IMR-90 (cell line): ENCODE results near the gene AMBP. TPM values are rescaled to one million over a fixed set of nuclear protein-coding genes. Genes with fewer than 3 reads are reported as not detected.

Source experiments
- ATAC-seq: fragments of 200-7000 bp; cut with Tn5 transposase; 2 replicates; pipeline ENCODE4 v1.9.1; 2020; ENCODE audit warnings: low read depth, mild to moderate bottlenecking, moderate library complexity
- BruUV-seq: library from RNA; stranded (reverse); fragments of 400-500 nt; replicated peaks from 2 replicates; lab custom pipeline; 2021; lab: Mats Ljungman, UMichigan
- CTCF ChIA-PET: fragments of 300-600 bp; formaldehyde crosslinking; extraction: SDS; loops from one replicate; lab custom pipeline; 2021; ENCODE audit warnings: antibody characterized with exemption; lab: Yijun Ruan, JAX
- POLR2A ChIA-PET: fragments of 300-600 bp; sonication (Branson Sonifier 250); formaldehyde crosslinking; loops from one replicate; lab custom pipeline; 2022; ENCODE audit warnings: antibody characterized with exemption; ENCODE audit not compliant: unreplicated experiment; lab: Charles Lee
- DNase-seq: peaks from one replicate; pipeline ENCODE4 v3.0.0; 2013
- H2AFZ ChIP-seq: replicated peaks from 2 replicates; pipeline ENCODE3; 2013; ENCODE audit warnings: low read length, mild to moderate bottlenecking; ENCODE audit not compliant: poor library complexity
- H2AK5ac ChIP-seq: 2 replicates; pipeline ENCODE4 v1.6.1; 2013; ENCODE audit warnings: low read depth, low read length, inconsistent platforms
- H2AK9ac ChIP-seq: replicated peaks from 2 replicates; pipeline ENCODE3; 2013; ENCODE audit warnings: mild to moderate bottlenecking, low read depth, low read length, moderate library complexity; ENCODE audit not compliant: poor library complexity
- H2BK120ac ChIP-seq: 2 replicates; pipeline ENCODE4 v1.6.1; 2013; ENCODE audit warnings: low read depth, low read length, inconsistent platforms
- H2BK15ac ChIP-seq: 3 replicates; pipeline ENCODE4 v1.6.1; 2013; ENCODE audit warnings: low read depth, low read length, inconsistent platforms
- H2BK20ac ChIP-seq: 2 replicates; pipeline ENCODE4 v1.6.1; 2013; ENCODE audit warnings: low read depth, mild to moderate bottlenecking, inconsistent platforms, low read length, moderate library complexity
- H2BK5ac ChIP-seq: 2 replicates; pipeline ENCODE4 v1.6.1; 2013; ENCODE audit warnings: mild to moderate bottlenecking, low read depth, low read length, inconsistent platforms; ENCODE audit not compliant: poor library complexity, severe bottlenecking
- H3K14ac ChIP-seq: replicated peaks from 2 replicates; pipeline ENCODE4 v1.6.1; 2013; ENCODE audit warnings: low read depth, low read length, inconsistent platforms
- H3K18ac ChIP-seq: 2 replicates; pipeline ENCODE4 v1.6.1; 2013; ENCODE audit warnings: low read depth, low read length, control low read depth
- H3K23ac ChIP-seq: 2 replicates; pipeline ENCODE4 v1.6.1; 2013; ENCODE audit warnings: low read depth, low read length, inconsistent platforms
- H3K27ac ChIP-seq: 2 replicates; pipeline ENCODE4 v1.5.1; 2013; ENCODE audit warnings: mild to moderate bottlenecking, control low read depth, low read length; ENCODE audit not compliant: insufficient read depth
- H3K27me3 ChIP-seq: 2 replicates; pipeline ENCODE4 v1.6.1; 2013; ENCODE audit warnings: low read length; ENCODE audit not compliant: control insufficient read depth, insufficient read depth
- H3K36me3 ChIP-seq: 2 replicates; pipeline ENCODE4 v1.6.1; 2013; ENCODE audit warnings: low read length, mixed read lengths; ENCODE audit not compliant: control insufficient read depth, insufficient read depth
- H3K4ac ChIP-seq: 2 replicates; pipeline ENCODE4 v1.6.1; 2013; ENCODE audit warnings: low read depth, low read length, inconsistent platforms
- H3K4me1 ChIP-seq: 2 replicates; pipeline ENCODE4 v1.6.1; 2013; ENCODE audit warnings: low read length, mixed read lengths; ENCODE audit not compliant: control insufficient read depth, insufficient read depth
- H3K4me2 ChIP-seq: 2 replicates; pipeline ENCODE4 v1.6.1; 2013; ENCODE audit warnings: low read depth, mild to moderate bottlenecking, control low read depth, low read length, moderate library complexity
- H3K4me3 ChIP-seq: 2 replicates; pipeline ENCODE4 v1.5.1; 2013; ENCODE audit warnings: low read depth, mild to moderate bottlenecking, control low read depth, low read length, moderate library complexity; ENCODE audit not compliant: insufficient read depth
- H3K56ac ChIP-seq: 2 replicates; pipeline ENCODE4 v1.6.1; 2013; ENCODE audit warnings: low read length, inconsistent platforms; ENCODE audit not compliant: insufficient read depth; ENCODE audit errors: extremely low read depth
- H3K79me1 ChIP-seq, 2 experiments: 2 replicates each; pipeline ENCODE4 v1.6.1; 2013; ENCODE audit warnings: low read length in 2 of 2, inconsistent platforms in 1 of 2, low read depth in 1 of 2
- H3K9ac ChIP-seq: 2 replicates; pipeline ENCODE4 v1.6.1; 2013; ENCODE audit warnings: low read depth, low read length, control low read depth
- H3K9me1 ChIP-seq: 2 replicates; pipeline ENCODE4 v1.6.1; 2013; ENCODE audit warnings: low read length, inconsistent platforms; ENCODE audit not compliant: insufficient read depth
- H3K9me3 ChIP-seq: 2 replicates; pipeline ENCODE4 v1.6.1; 2013; ENCODE audit warnings: low read length; ENCODE audit not compliant: control insufficient read depth, insufficient read depth
- H4K20me1 ChIP-seq: 2 replicates; pipeline ENCODE4 v1.6.1; 2013; ENCODE audit warnings: low read length, inconsistent platforms; ENCODE audit not compliant: insufficient read depth
- H4K5ac ChIP-seq: 2 replicates; pipeline ENCODE4 v1.6.1; 2013; ENCODE audit warnings: mild to moderate bottlenecking, low read depth, low read length, control low read depth
- H4K8ac ChIP-seq, 2 experiments: 2 replicates each; pipeline ENCODE4 v1.6.1; 2013; ENCODE audit warnings: low read depth in 2 of 2, low read length in 2 of 2, control low read depth in 1 of 2, inconsistent platforms in 1 of 2
- H4K91ac ChIP-seq: 2 replicates; pipeline ENCODE4 v1.6.1; 2013; ENCODE audit warnings: low read depth, low read length, inconsistent platforms; ENCODE audit not compliant: insufficient read depth
- BHLHE40 ChIP-seq: fragments of 150-350 bp; IDR thresholded peaks from 2 replicates; pipeline ENCODE4 v1.6.1; 2016; ENCODE audit warnings: mild to moderate bottlenecking, low read depth, low read length
- CEBPB ChIP-seq: IDR thresholded peaks from 2 replicates; pipeline ENCODE4 v1.6.1; 2012; ENCODE audit warnings: low read depth, low read length, improper control_type of control experiment
- CHD1 ChIP-seq: IDR thresholded peaks from 2 replicates; pipeline ENCODE4 v1.6.1; 2012; ENCODE audit warnings: low read depth, low read length, improper control_type of control experiment
- ELK1 ChIP-seq: fragments of 150-350 bp; IDR thresholded peaks from 2 replicates; pipeline ENCODE4 v1.6.1; 2016; ENCODE audit warnings: low read depth, mild to moderate bottlenecking, low read length, moderate library complexity, borderline replicate concordance
- FOS ChIP-seq: fragments of 150-350 bp; IDR thresholded peaks from 2 replicates; pipeline ENCODE4 v1.6.1; 2016; ENCODE audit warnings: low read depth, low read length
- MAFK ChIP-seq: IDR thresholded peaks from 2 replicates; pipeline ENCODE4 v1.6.1; 2012; ENCODE audit warnings: low read depth, low read length, improper control_type of control experiment
- MXI1 ChIP-seq: IDR thresholded peaks from 2 replicates; pipeline ENCODE4 v1.6.1; 2012; ENCODE audit warnings: low read depth, mild to moderate bottlenecking, low read length, moderate library complexity, borderline replicate concordance
- NFE2L2 ChIP-seq: fragments of 150-350 bp; IDR thresholded peaks from 2 replicates; pipeline ENCODE4 v1.6.1; 2016; ENCODE audit warnings: low read depth, mild to moderate bottlenecking, low read length
- POLR2A ChIP-seq: IDR thresholded peaks from 2 replicates; pipeline ENCODE4 v1.6.1; 2012; ENCODE audit warnings: mild to moderate bottlenecking, low read depth, low read length
- SMC3 ChIP-seq: fragments of 150-350 bp; IDR thresholded peaks from 2 replicates; pipeline ENCODE4 v1.6.1; 2016; ENCODE audit warnings: low read depth, mild to moderate bottlenecking, antibody characterized with exemption, low read length, moderate library complexity
- USF2 ChIP-seq: fragments of 150-350 bp; IDR thresholded peaks from 2 replicates; pipeline ENCODE4 v1.6.1; 2017; ENCODE audit warnings: mild to moderate bottlenecking, antibody characterized with exemption, low read length, low read depth
- WGBS, 2 experiments: methylation state at CpG; one replicate each; pipeline versions ENCODE4 v1.1.5 to v1.1.7; 2013; ENCODE audit warnings: missing lambda C conversion rate in 2 of 2; ENCODE audit not compliant: insufficient read length in 1 of 2; ENCODE audit errors: extremely low coverage in 2 of 2; 5-methylcytosine and 5-hydroxymethylcytosine counted together
- dilution Hi-C: fragments of 300-500 bp; cut with HindIII; formaldehyde crosslinking; loops from one replicate; pipeline ENCODE4 v1.14.3; 2018; ENCODE audit warnings: low sequenced_read_pairs; ENCODE audit not compliant: unreplicated experiment
- in situ Hi-C: fragments of 300-500 bp; cut with MboI; formaldehyde crosslinking; loops from 3 replicates; pipeline ENCODE4 v1.14.3; 2019; ENCODE audit warnings: low sequenced_read_pairs, inconsistent platforms, mixed read lengths
- intact Hi-C: fragments of 100-400 bp; cut with micrococcal nuclease; formaldehyde crosslinking; loops from 2 replicates; pipeline ENCODE4 v1.10.0; 2022
- polyA plus RNA-seq, 3 experiments: library from polyadenylated mRNA; depleted of rRNA; stranded (reverse); fragments of >200 nt; gene quantifications; 2 replicates each; pipeline ENCODE4 v1.2.3, GENCODE V29; 2012; ENCODE audit warnings: low replicate concordance in 1 of 3
- total RNA-seq: library from RNA; depleted of rRNA; stranded (reverse); fragments of >200 nt; gene quantifications from 2 replicates; pipeline ENCODE4 v1.2.3, GENCODE V29; 2012

Gene AMBP
- total and polyA plus RNA-seq, 2 of the 4 experiments (the other 2 are of a cell fraction): not detected

GRCh38 chr9:114054191-114054690 is 23.9 kb downstream of the AMBP start:
- ChIA-PET POLR2A (no interaction called here), CTCF (no interaction called here)
- Histone ChIP-seq H3K36me3 (peaks cover 38% of the 10 kb centered on the region), H3K23ac (no peak overlapping the region), H3K79me1 (peaks cover 0 to 3% of the 10 kb centered on the region in 2 experiments; a peak in 1 of 4 replicates), H3K27me3 (no peaks in the 10 kb centered on the region), H2BK20ac (no peak overlapping the region), H3K9me3 (no peaks in the 10 kb centered on the region), H2AK9ac (no peak overlapping the region), H3K4ac (no peak overlapping the region), H3K56ac (no peak overlapping the region), H2AK5ac (no peak overlapping the region), H3K4me2 (no peak overlapping the region), H3K4me3 (no peak overlapping the region), H4K91ac (no peak overlapping the region), H3K27ac (no peak overlapping the region), H3K9ac (no peak overlapping the region), H4K20me1 (no peaks in the 10 kb centered on the region), H3K9me1 (peaks cover 6% of the 10 kb centered on the region; the same call in 1 of the 2 replicates), H3K14ac (no peak overlapping the region), H2AFZ (no peak overlapping the region), H2BK120ac (no peak overlapping the region), H4K5ac (no peak overlapping the region), H3K4me1 (no peaks in the 10 kb centered on the region), H4K8ac (no peak overlapping the region), H2BK5ac (no peak overlapping the region), H2BK15ac (no peak overlapping the region), H3K18ac (no peak overlapping the region)
- dilution Hi-C loops (no loop called here), in situ Hi-C loops (no loop called here), intact Hi-C loops (no loop called here)
- BruUV-seq: no TSS peak
- TF ChIP-seq CEBPB (no peak), NFE2L2 (no peak), FOS (no peak), BHLHE40 (no peak), SMC3 (no peak), MAFK (no peak), CHD1 (no peak), ELK1 (no peak), MXI1 (no peak), USF2 (no peak), POLR2A (no peak)
- ATAC-seq (no peak), DNase-seq (no peak)
- 100% methylated on average over 2 of the region's 10 CpGs; no CpG with 5 or more reads in 1 of the 2 experiments for WGBS, 2 experiments
